ENCODE measurements around the gene TTC22. TPM values are rescaled to one million over a fixed set of nuclear protein-coding genes. Genes with fewer than 3 reads are reported as not detected.
"Not testable (repeated sequence)": the region's sequence is repeated elsewhere in the genome, so short reads cannot be mapped to it uniquely, and the experiment has no call there.

The TTC22 gene
- total RNA-seq, 1 experiment from 2014 or later = 3.0 TPM

DNA sequence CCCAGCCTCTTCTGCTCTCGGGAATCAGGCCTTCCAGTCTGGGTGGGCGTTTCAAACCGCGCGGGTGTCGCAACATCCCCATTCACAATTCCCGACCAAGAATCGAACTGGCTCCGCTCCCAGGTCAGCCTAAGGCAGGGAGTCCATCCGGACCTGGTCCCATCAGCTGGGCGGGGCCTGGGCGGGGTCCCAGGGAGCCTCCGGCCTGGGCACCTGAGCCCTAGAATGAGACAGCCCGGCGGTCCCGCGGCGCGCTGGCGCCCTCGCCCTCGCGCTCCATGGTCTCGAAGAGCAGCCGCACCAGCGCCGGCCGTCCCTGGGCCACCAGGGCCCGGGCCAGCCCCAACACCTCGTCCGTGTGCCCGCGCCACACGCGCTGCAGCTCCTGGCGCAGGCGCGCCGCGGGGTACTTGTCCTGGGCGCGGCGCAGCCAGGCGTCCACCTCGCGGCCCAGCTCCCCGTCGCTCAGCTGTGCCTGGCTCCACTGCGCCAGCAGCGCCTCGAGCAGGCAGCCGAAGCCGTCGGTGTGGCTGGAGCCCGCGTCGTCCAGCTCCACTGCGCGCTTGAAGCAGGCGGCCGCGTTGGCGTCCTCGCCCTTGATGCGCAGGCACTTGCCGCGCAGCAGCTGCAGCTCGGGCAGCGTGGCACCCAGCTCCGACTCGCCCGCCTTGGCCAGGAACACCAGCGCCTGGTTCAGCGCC lies 19.9 kb downstream of the TTC22 start:
- intact Hi-C loops (cut with micrococcal nuclease) = no loop called here
- ChIA-PET CTCF (interaction anchor here (0.5 kb wide), 1 partner anchor 979 kb away, joined by 3 read pairs; no protein-coding TSS in a partner anchor), POLR2A (no interaction called here)
- Mint-ChIP-seq H3K4me1 (ENCODE audit: insufficient read depth, unreplicated experiment) (peaks cover 12% of the 10 kb centered on the region), H3K27ac (ENCODE audit: low read depth, unreplicated experiment) (no peak overlapping the region), H3K9me3 (ENCODE audit: unreplicated experiment) (no peaks in the 10 kb centered on the region), H3K27me3 (ENCODE audit: insufficient read depth, unreplicated experiment) (no peaks in the 10 kb centered on the region), H3K36me3 (ENCODE audit: insufficient read depth, unreplicated experiment) (peaks cover 28% of the 10 kb centered on the region), H3K4me3 (ENCODE audit: unreplicated experiment) (no peak overlapping the region)
- BruUV-seq (replicated peaks) = no TSS peak
- TF ChIP-seq, protein P1, sequence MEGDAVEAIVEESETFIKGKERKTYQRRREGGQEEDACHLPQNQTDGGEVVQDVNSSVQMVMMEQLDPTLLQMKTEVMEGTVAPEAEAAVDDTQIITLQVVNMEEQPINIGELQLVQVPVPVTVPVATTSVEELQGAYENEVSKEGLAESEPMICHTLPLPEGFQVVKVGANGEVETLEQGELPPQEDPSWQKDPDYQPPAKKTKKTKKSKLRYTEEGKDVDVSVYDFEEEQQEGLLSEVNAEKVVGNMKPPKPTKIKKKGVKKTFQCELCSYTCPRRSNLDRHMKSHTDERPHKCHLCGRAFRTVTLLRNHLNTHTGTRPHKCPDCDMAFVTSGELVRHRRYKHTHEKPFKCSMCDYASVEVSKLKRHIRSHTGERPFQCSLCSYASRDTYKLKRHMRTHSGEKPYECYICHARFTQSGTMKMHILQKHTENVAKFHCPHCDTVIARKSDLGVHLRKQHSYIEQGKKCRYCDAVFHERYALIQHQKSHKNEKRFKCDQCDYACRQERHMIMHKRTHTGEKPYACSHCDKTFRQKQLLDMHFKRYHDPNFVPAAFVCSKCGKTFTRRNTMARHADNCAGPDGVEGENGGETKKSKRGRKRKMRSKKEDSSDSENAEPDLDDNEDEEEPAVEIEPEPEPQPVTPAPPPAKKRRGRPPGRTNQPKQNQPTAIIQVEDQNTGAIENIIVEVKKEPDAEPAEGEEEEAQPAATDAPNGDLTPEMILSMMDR (IDR thresholded peaks at IDR 0.05; ENCODE audit: unreplicated experiment) = no peak
- DNase-seq (ENCODE audit: unreplicated experiment) = no peak

DNA sequence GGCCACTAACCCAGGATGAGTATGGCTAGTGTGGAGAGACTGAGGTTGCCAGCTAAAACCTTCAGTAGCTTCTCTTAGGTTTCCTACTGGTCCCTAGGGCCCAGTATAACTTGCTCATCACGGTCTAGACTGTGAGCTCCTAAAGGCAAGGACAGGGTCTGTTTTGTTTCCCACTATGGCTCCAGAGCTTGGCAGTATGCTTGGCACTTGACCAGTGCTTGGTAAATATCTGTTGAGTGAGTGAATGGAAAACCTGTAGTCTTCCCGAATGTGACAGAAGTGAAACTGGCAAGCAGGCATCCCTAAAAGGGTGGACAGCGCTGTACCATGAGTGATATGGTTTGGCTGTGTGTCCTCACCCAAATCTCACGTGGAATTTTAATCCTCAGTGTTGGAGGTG lies 23.7 kb downstream of the TTC22 start:
- DNase-seq (ENCODE audit: unreplicated experiment) = no peak
- H3K4me1 Mint-ChIP-seq (ENCODE audit: insufficient read depth, unreplicated experiment) = peaks cover 7% of the 10 kb centered on the region
- no peak overlapping the region for H3K27ac Mint-ChIP-seq (ENCODE audit: low read depth, unreplicated experiment)
- ChIA-PET CTCF (interaction anchor here (0.6 kb wide), 1 partner anchor 1842 kb away, joined by 3 read pairs; no protein-coding TSS in a partner anchor), POLR2A (no interaction called here)
- H3K9me3 Mint-ChIP-seq (ENCODE audit: unreplicated experiment) = no peaks in the 10 kb centered on the region
- TF ChIP-seq, protein P1 (IDR thresholded peaks at IDR 0.05; ENCODE audit: unreplicated experiment) = no peak
- intact Hi-C loops (cut with micrococcal nuclease) = no loop called here
- no TSS peak for BruUV-seq (replicated peaks)
- no peaks in the 10 kb centered on the region for H3K27me3 Mint-ChIP-seq (ENCODE audit: insufficient read depth, unreplicated experiment)
- no peak overlapping the region for H3K4me3 Mint-ChIP-seq (ENCODE audit: unreplicated experiment)
- H3K36me3 Mint-ChIP-seq (ENCODE audit: insufficient read depth, unreplicated experiment) = peaks cover 12% of the 10 kb centered on the region

DNA sequence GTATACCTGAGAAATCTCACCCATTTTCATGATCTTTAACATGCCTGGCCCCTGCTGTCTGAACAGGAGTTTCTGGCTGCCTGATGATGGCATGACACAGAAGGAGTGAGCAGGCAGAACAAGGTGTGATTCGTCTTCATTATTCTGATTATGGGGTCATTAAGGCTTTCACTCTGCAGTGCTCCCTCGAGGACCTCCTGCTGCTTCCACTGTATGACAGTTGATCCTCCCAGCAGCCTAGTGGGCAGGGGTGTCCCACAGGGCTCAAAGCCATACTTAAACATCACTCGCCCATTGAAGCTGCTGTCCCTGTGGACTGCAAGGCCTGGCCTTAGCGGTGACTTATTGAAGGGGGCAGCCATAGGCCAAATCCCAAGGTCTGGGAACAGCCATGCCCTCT lies 24.1 kb downstream of the TTC22 start:
- Mint-ChIP-seq H3K27ac (ENCODE audit: low read depth, unreplicated experiment) (no peak overlapping the region), H3K4me3 (ENCODE audit: unreplicated experiment) (no peak overlapping the region), H3K36me3 (ENCODE audit: insufficient read depth, unreplicated experiment) (peaks cover 11% of the 10 kb centered on the region), H3K4me1 (ENCODE audit: insufficient read depth, unreplicated experiment) (peaks cover 5% of the 10 kb centered on the region), H3K9me3 (ENCODE audit: unreplicated experiment) (no peaks in the 10 kb centered on the region), H3K27me3 (ENCODE audit: insufficient read depth, unreplicated experiment) (no peaks in the 10 kb centered on the region)
- CTCF ChIA-PET = interaction anchor here (0.6 to 1.3 kb wide), 2 partner anchors 278 to 1841 kb away, joined by 3 to 5 read pairs; no protein-coding TSS in a partner anchor
- no TSS peak for BruUV-seq (replicated peaks)
- POLR2A ChIA-PET = interaction anchor here (1.6 kb wide), 1 partner anchor 11 kb away, joined by 7 read pairs; no protein-coding TSS in a partner anchor
- intact Hi-C loops (cut with micrococcal nuclease) = no loop called here
- TF ChIP-seq, protein P1 (IDR thresholded peaks at IDR 0.05; ENCODE audit: unreplicated experiment) = no peak
- DNase-seq (ENCODE audit: unreplicated experiment) = no peak

DNA sequence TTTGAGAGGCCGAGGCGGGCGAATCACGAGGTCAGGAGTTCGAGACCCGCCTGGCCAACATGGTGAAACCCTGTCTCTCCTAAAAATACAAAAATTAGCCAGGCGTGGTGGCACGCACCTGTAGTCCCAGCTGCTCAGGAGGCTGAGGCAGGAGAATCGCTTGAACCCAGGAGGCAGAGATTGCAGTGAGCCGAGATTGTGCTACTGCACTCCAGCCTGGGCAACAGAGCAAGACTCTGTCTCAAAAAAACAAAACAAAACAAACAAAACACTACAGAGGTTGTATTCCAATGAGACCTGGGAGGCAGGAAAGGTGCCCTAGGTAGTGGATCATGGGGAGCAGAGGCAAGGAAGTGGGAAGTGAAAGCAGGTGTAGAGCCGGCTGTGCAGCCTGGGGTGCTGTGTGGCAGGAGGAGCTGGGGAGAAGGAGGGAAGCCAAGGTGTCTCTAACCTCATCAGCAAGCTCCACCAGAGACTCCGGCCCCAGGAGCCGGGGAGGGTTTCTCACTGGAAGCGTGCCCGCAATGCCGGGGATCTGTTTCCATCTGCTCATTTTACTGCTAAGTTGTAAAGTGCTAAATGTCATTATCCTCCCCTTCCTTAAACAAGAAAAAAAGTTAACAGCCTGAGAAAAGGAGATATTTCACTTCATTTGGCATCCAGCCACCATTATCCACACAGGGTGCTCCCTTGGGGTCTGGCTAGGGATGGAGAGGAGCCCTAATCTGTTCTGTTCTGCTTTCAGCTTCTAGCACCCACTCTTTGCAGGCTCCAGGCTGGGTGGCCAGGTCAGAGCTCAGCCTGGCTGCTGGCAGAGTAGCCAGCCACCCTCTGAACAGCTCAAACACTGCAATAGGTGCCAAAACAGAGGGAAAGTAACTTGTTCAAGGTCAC lies 25.0 kb downstream of the TTC22 start:
- not testable (repeated sequence) for H3K4me1 Mint-ChIP-seq (ENCODE audit: insufficient read depth, unreplicated experiment)

More for the DNA sequence above, 25.0 kb downstream of the TTC22 start:
- H3K27me3 Mint-ChIP-seq (ENCODE audit: insufficient read depth, unreplicated experiment); BruUV-seq (replicated peaks); DNase-seq (ENCODE audit: unreplicated experiment); H3K9me3 Mint-ChIP-seq (ENCODE audit: unreplicated experiment); H3K4me3 Mint-ChIP-seq (ENCODE audit: unreplicated experiment); intact Hi-C loops (cut with micrococcal nuclease); H3K27ac Mint-ChIP-seq (ENCODE audit: low read depth, unreplicated experiment); H3K36me3 Mint-ChIP-seq (ENCODE audit: insufficient read depth, unreplicated experiment): not testable (repeated sequence)
- CTCF ChIA-PET = interaction anchor here (1.3 kb wide), 1 partner anchor 277 kb away, joined by 5 read pairs; no protein-coding TSS in a partner anchor
- POLR2A ChIA-PET = interaction anchor here (1.6 kb wide), 1 partner anchor 11 kb away, joined by 7 read pairs; no protein-coding TSS in a partner anchor

Measured in MCF 10A (cell line).